Thyroid gland (tissue), 4 donors: Measurements from ENCODE around the gene CELF5. TPM values are rescaled to one million over a fixed set of nuclear protein-coding genes. Genes with fewer than 3 reads are reported as not detected.

Source experiments
- DNase-seq, 2 donors: peaks; one replicate each; pipeline ENCODE4 v3.0.0-alpha.2; 2019
- H3K27ac ChIP-seq, 3 donors: fragments of 200-600 bp; sonication (generic); 1 replicate in 2 of 3; 2 replicates in 1 of 3; pipeline ENCODE4 v1.5.1; 2016 to 2019; ENCODE audit warnings: mild to moderate bottlenecking in 1 of 3, moderate library complexity in 1 of 3
- H3K27me3 ChIP-seq: fragments of 200-600 bp; sonication (generic); one replicate; pipeline ENCODE4 v1.5.1; 2019
- H3K36me3 ChIP-seq, 2 donors: fragments of 200-600 bp; sonication (generic); one replicate each; pipeline ENCODE4 v1.5.1; 2016 to 2019
- H3K4me1 ChIP-seq, 2 donors: fragments of 200-600 bp; sonication (generic); one replicate each; pipeline ENCODE4 v1.5.1; 2017 to 2019
- H3K4me3 ChIP-seq, 3 donors: fragments of 200-600 bp; sonication (generic); replicated peaks in 1 of 3; 1 replicate in 2 of 3; 2 replicates in 1 of 3; pipeline ENCODE4 v1.5.1; 2016; ENCODE audit warnings: mild to moderate bottlenecking in 1 of 3
- H3K9me3 ChIP-seq: fragments of 200-600 bp; sonication (generic); one replicate; pipeline ENCODE4 v1.5.1; 2017
- POLR2A ChIP-seq, 2 donors: fragments of 450-650 bp; IDR thresholded peaks; one replicate each; pipeline ENCODE4 v1.6.1; 2017; ENCODE audit warnings: antibody characterized with exemption in 2 of 2, mild to moderate bottlenecking in 2 of 2, moderate library complexity in 1 of 2
- WGBS, 2 donors: methylation state at CpG; one replicate each; pipeline ENCODE4 v1.1.5; 2017; 5-methylcytosine and 5-hydroxymethylcytosine counted together
- intact Hi-C: fragments of 100-400 bp; cut with DNase I; formaldehyde crosslinking; loops from one replicate; pipeline ENCODE4 v1.15.1; 2023
- total RNA-seq, 4 donors: library from RNA; depleted of rRNA; stranded (reverse); fragments of >200 nt; gene quantifications; one replicate each; pipeline ENCODE4 v1.2.3, GENCODE V29; 2016
- TF ChIP-seq, protein P1 (sequence below), 6 experiments: fragments of 200-600 bp in 3 of 6; fragments of 450-650 bp in 3 of 6; sonication (generic) in 3 of 6; IDR thresholded peaks; one replicate each; pipeline ENCODE4 v1.5.1; 2016 to 2019; ENCODE audit warnings: antibody characterized with exemption in 6 of 6, mild to moderate bottlenecking in 2 of 6, inconsistent platforms in 1 of 6, moderate library complexity in 1 of 6

Gene CELF5
- total RNA-seq, 4 donors from 2014 or later, result not detected

DNA sequence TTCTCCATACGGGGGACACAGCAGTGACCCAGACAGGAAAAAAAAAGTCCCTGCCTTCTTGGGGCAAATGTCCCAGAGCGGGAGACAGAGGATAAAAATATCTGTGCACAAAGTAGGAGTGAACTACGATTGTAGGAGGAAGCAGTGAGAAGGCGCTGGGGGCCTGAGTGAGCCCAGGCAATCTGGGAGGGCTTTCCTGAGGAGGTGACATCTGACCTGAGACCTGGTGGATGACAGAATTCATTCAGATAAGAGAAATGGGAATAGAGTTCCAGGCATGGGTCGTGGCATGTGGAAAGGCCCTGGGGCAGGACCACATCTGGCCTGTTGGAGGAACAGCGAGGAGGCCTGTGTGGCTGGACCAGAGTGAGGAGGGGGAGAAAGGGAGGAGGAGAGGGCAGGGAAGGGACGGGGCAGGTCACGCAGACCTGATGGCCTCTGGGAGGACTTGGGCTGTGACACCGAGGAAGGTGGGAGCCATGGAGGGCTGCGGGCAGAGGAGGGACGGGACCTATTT lies 91.7 kb downstream of the CELF5 start:
- no peak overlapping the region for H3K4me3 ChIP-seq
- 85 to 86% methylated on average over 11 of the region's 11 CpGs for WGBS, 2 donors
- intact Hi-C loops, result no loop called here
- H3K36me3 ChIP-seq, result no peaks in the 10 kb centered on the region
- no peak overlapping the region for H3K27ac ChIP-seq
- no peaks in the 10 kb centered on the region for H3K9me3 ChIP-seq
- TF ChIP-seq, protein P1, sequence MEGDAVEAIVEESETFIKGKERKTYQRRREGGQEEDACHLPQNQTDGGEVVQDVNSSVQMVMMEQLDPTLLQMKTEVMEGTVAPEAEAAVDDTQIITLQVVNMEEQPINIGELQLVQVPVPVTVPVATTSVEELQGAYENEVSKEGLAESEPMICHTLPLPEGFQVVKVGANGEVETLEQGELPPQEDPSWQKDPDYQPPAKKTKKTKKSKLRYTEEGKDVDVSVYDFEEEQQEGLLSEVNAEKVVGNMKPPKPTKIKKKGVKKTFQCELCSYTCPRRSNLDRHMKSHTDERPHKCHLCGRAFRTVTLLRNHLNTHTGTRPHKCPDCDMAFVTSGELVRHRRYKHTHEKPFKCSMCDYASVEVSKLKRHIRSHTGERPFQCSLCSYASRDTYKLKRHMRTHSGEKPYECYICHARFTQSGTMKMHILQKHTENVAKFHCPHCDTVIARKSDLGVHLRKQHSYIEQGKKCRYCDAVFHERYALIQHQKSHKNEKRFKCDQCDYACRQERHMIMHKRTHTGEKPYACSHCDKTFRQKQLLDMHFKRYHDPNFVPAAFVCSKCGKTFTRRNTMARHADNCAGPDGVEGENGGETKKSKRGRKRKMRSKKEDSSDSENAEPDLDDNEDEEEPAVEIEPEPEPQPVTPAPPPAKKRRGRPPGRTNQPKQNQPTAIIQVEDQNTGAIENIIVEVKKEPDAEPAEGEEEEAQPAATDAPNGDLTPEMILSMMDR (IDR thresholded peaks at IDR 0.05), result no peak
- TF ChIP-seq POLR2A (IDR thresholded peaks at IDR 0.05), result no peak
- no peak for DNase-seq
- H3K4me1 ChIP-seq, result no peaks in the 10 kb centered on the region
- no peaks in the 10 kb centered on the region for H3K27me3 ChIP-seq

GRCh38 chr19:3316659-3317207 lies 92.3 kb downstream of the CELF5 start:
- Histone ChIP-seq H3K27ac (no peak overlapping the region), H3K36me3 (no peaks in the 10 kb centered on the region), H3K4me3 (no peak overlapping the region), H3K9me3 (no peaks in the 10 kb centered on the region), H3K27me3 (no peaks in the 10 kb centered on the region), H3K4me1 (no peaks in the 10 kb centered on the region)
- intact Hi-C loops, result no loop called here
- 79 to 84% methylated on average over 5 of the region's 5 CpGs for WGBS, 2 donors
- no peak for DNase-seq
- TF ChIP-seq POLR2A (IDR thresholded peaks at IDR 0.05), result no peak
- TF ChIP-seq, protein P1 (IDR thresholded peaks at IDR 0.05), result no peak

- Histone ChIP-seq H3K27me3 (no peaks in the 10 kb centered on the region), H3K4me1 (no peaks in the 10 kb centered on the region), H3K27ac (no peak overlapping the region), H3K9me3 (no peaks in the 10 kb centered on the region), H3K36me3 (no peaks in the 10 kb centered on the region), H3K4me3 (no peak overlapping the region)
- TF ChIP-seq, protein P1 (IDR thresholded peaks at IDR 0.05), result no peak
- TF ChIP-seq POLR2A (IDR thresholded peaks at IDR 0.05), result no peak
- 55 to 58% methylated on average over 16 to 18 of the region's 18 CpGs for WGBS, 2 donors
- intact Hi-C loops, result no loop called here
- no peak for DNase-seq
Measured at GRCh38 chr19:3319643-3320353, 95.3 kb downstream of the CELF5 start.

GRCh38 chr19:3320354-3320670 lies 95.9 kb downstream of the CELF5 start:
- DNase-seq, result no peak
- H3K4me1 ChIP-seq, result no peaks in the 10 kb centered on the region
- H3K27me3 ChIP-seq, result no peaks in the 10 kb centered on the region
- H3K36me3 ChIP-seq, result no peaks in the 10 kb centered on the region
- H3K27ac ChIP-seq, result no peak overlapping the region
- 70 to 84% methylated on average over 11 to 28 of the region's 29 CpGs for WGBS, 2 donors
- H3K4me3 ChIP-seq, result no peak overlapping the region
- intact Hi-C loops, result no loop called here
- TF ChIP-seq POLR2A (IDR thresholded peaks at IDR 0.05), result no peak
- TF ChIP-seq, protein P1 (IDR thresholded peaks at IDR 0.05), result no peak
- no peaks in the 10 kb centered on the region for H3K9me3 ChIP-seq

GRCh38 chr19:3320853-3321252 lies 96.4 kb downstream of the CELF5 start:
- Histone ChIP-seq H3K4me3 (no peak overlapping the region), H3K36me3 (no peaks in the 10 kb centered on the region), H3K27me3 (no peaks in the 10 kb centered on the region), H3K9me3 (no peaks in the 10 kb centered on the region), H3K27ac (no peak overlapping the region), H3K4me1 (no peaks in the 10 kb centered on the region)
- TF ChIP-seq, protein P1 (IDR thresholded peaks at IDR 0.05), result no peak
- no peak for TF ChIP-seq POLR2A (IDR thresholded peaks at IDR 0.05)
- 52 to 69% methylated on average over 8 of the region's 8 CpGs for WGBS, 2 donors
- intact Hi-C loops, result no loop called here
- DNase-seq, result no peak
